Neuron (in vitro differentiated cells): Measurements from ENCODE around the gene SHANK2.

Experiments
- H2AFZ ChIP-seq: one replicate; pipeline ENCODE4 v1.6.1; 2013; ENCODE audit warnings: low read depth, mild to moderate bottlenecking, inconsistent platforms, low read length, moderate library complexity
- H3K27me3 ChIP-seq: one replicate; pipeline ENCODE4 v1.6.1; 2013; ENCODE audit warnings: low read length; ENCODE audit not compliant: insufficient read depth
- H3K36me3 ChIP-seq: one replicate; pipeline ENCODE4 v1.6.1; 2013; ENCODE audit warnings: low read length; ENCODE audit not compliant: insufficient read depth
- H3K4me1 ChIP-seq: one replicate; pipeline ENCODE4 v1.6.1; 2013; ENCODE audit warnings: low read length; ENCODE audit not compliant: insufficient read depth
- H3K4me3 ChIP-seq: 2 replicates; pipeline ENCODE4 v1.5.1; 2013; ENCODE audit warnings: mild to moderate bottlenecking, low read length, moderate library complexity
- H3K9me3 ChIP-seq: one replicate; pipeline ENCODE4 v1.6.1; 2013; ENCODE audit warnings: low read length

Gene SHANK2

GRCh38 chr11:71252269-71252769, at the start of gene SHANK2:
SHANK2 (minus strand) TSS chr11:71252577; CDS start chr11:71147326, 105,251 bp downstream.
- Histone ChIP-seq H2AFZ (no peak within 1 kb of the TSS), H3K36me3 (no peaks in the 10 kb centered on the region), H3K4me1 (peaks cover 7% of the 10 kb centered on the region), H3K4me3 (no peak within 1 kb of the TSS), H3K9me3 (no peaks in the 10 kb centered on the region), H3K27me3 (peaks cover 82% of the 10 kb centered on the region)

GRCh38 chr11:71301858-71302533, 49.6 kb upstream of the SHANK2 start:
- peaks cover 18% of the 10 kb centered on the region for H3K27me3 ChIP-seq
- H3K36me3 ChIP-seq, result no peaks in the 10 kb centered on the region
- no peak overlapping the region for H3K4me3 ChIP-seq
- no peaks in the 10 kb centered on the region for H3K9me3 ChIP-seq
- H3K4me1 ChIP-seq, result no peaks in the 10 kb centered on the region
- H2AFZ ChIP-seq, result no peak overlapping the region

GRCh38 chr11:71301046-71301857, 48.9 kb upstream of the SHANK2 start:
- Histone ChIP-seq H3K4me3 (no peak overlapping the region), H2AFZ (no peak overlapping the region), H3K36me3 (no peaks in the 10 kb centered on the region), H3K9me3 (no peaks in the 10 kb centered on the region), H3K27me3 (peaks cover 18% of the 10 kb centered on the region), H3K4me1 (no peaks in the 10 kb centered on the region)

- Histone ChIP-seq H3K4me3 (no peak overlapping the region), H3K4me1 (no peaks in the 10 kb centered on the region), H2AFZ (no peak overlapping the region), H3K27me3 (peaks cover 18% of the 10 kb centered on the region), H3K9me3 (no peaks in the 10 kb centered on the region), H3K36me3 (no peaks in the 10 kb centered on the region)
These were observed 47.8 kb upstream of the SHANK2 start for GRCh38 chr11:71300187-71300586.

GRCh38 chr11:71298761-71299181, 46.4 kb upstream of the SHANK2 start:
- no peak overlapping the region for H3K4me3 ChIP-seq
- H2AFZ ChIP-seq, result no peak overlapping the region
- peaks cover 18% of the 10 kb centered on the region for H3K27me3 ChIP-seq
- H3K4me1 ChIP-seq, result no peaks in the 10 kb centered on the region
- no peaks in the 10 kb centered on the region for H3K9me3 ChIP-seq
- H3K36me3 ChIP-seq, result no peaks in the 10 kb centered on the region

- H3K9me3 ChIP-seq, result no peaks in the 10 kb centered on the region
- H3K4me1 ChIP-seq, result no peaks in the 10 kb centered on the region
- H2AFZ ChIP-seq, result no peak overlapping the region
- H3K4me3 ChIP-seq, result no peak overlapping the region
- no peaks in the 10 kb centered on the region for H3K36me3 ChIP-seq
- peaks cover 18% of the 10 kb centered on the region for H3K27me3 ChIP-seq
These were observed 45.7 kb upstream of the SHANK2 start for GRCh38 chr11:71298016-71298550.

GRCh38 chr11:71294846-71295600, 42.6 kb upstream of the SHANK2 start:
- H3K4me3 ChIP-seq, result no peak overlapping the region
- H2AFZ ChIP-seq, result no peak overlapping the region
- H3K36me3 ChIP-seq, result no peaks in the 10 kb centered on the region
- peaks cover 8% of the 10 kb centered on the region for H3K27me3 ChIP-seq
- H3K4me1 ChIP-seq, result no peaks in the 10 kb centered on the region
- H3K9me3 ChIP-seq, result no peaks in the 10 kb centered on the region

- no peaks in the 10 kb centered on the region for H3K4me1 ChIP-seq
- no peaks in the 10 kb centered on the region for H3K36me3 ChIP-seq
- H2AFZ ChIP-seq, result no peak overlapping the region
- H3K9me3 ChIP-seq, result no peaks in the 10 kb centered on the region
- H3K27me3 ChIP-seq, result peaks cover 1% of the 10 kb centered on the region
- no peak overlapping the region for H3K4me3 ChIP-seq
These were observed 41.8 kb upstream of the SHANK2 start for GRCh38 chr11:71293961-71294782.

GRCh38 chr11:71286701-71287643, 34.6 kb upstream of the SHANK2 start:
- Histone ChIP-seq H3K36me3 (no peaks in the 10 kb centered on the region), H2AFZ (no peak overlapping the region), H3K4me1 (no peaks in the 10 kb centered on the region), H3K4me3 (no peak overlapping the region), H3K9me3 (no peaks in the 10 kb centered on the region), H3K27me3 (peaks cover 2% of the 10 kb centered on the region)

- H3K36me3 ChIP-seq, result no peaks in the 10 kb centered on the region
- H3K4me1 ChIP-seq, result no peaks in the 10 kb centered on the region
- no peak overlapping the region for H2AFZ ChIP-seq
These were observed 32.7 kb upstream of the SHANK2 start for GRCh38 chr11:71285111-71285510.

GRCh38 chr11:71284525-71285092, 32.2 kb upstream of the SHANK2 start:
- no peak overlapping the region for H2AFZ ChIP-seq
- H3K4me3 ChIP-seq, result no peak overlapping the region
- no peaks in the 10 kb centered on the region for H3K36me3 ChIP-seq
- H3K4me1 ChIP-seq, result no peaks in the 10 kb centered on the region
- H3K9me3 ChIP-seq, result no peaks in the 10 kb centered on the region
- peaks cover 2% of the 10 kb centered on the region for H3K27me3 ChIP-seq

More at GRCh38 chr11:71285111-71285510, 32.7 kb upstream of the SHANK2 start:
- H3K27me3 ChIP-seq, result peaks cover 2% of the 10 kb centered on the region
- H3K9me3 ChIP-seq, result no peaks in the 10 kb centered on the region
- no peak overlapping the region for H3K4me3 ChIP-seq
